ENCODE results near the gene HDAC4.

- TF ChIP-seq CTCF (IDR thresholded peaks at IDR 0.05) (no peak), POLR2A (IDR thresholded peaks at IDR 0.05) (no peak)
These were observed 347.8 kb downstream of the HDAC4 start for GRCh38 chr2:239052798-239053665.
